ENCODE data around the gene ABCC9.

DNA sequence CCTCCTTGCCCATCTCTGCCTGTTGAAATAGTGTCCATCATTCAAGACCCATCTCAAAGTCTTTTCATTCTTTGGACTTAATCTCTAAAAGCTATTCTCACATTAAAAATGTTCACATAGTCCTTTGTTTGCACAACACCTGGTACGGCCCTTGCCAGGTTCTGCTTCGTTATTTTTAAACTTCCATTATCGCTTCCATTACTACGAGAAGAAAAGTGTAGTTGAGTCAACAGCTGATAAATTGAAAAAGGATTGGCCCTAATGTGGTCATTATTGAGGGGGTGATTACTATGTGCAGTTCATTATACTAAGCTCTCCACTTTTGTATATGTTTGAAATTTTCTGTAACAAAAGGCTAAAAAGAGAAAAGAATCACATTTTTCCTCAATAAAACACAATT lies 184.5 kb downstream of the ABCC9 start:
- TF ChIP-seq, protein P1, sequence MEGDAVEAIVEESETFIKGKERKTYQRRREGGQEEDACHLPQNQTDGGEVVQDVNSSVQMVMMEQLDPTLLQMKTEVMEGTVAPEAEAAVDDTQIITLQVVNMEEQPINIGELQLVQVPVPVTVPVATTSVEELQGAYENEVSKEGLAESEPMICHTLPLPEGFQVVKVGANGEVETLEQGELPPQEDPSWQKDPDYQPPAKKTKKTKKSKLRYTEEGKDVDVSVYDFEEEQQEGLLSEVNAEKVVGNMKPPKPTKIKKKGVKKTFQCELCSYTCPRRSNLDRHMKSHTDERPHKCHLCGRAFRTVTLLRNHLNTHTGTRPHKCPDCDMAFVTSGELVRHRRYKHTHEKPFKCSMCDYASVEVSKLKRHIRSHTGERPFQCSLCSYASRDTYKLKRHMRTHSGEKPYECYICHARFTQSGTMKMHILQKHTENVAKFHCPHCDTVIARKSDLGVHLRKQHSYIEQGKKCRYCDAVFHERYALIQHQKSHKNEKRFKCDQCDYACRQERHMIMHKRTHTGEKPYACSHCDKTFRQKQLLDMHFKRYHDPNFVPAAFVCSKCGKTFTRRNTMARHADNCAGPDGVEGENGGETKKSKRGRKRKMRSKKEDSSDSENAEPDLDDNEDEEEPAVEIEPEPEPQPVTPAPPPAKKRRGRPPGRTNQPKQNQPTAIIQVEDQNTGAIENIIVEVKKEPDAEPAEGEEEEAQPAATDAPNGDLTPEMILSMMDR (IDR thresholded peaks at IDR 0.05; ENCODE audit: low read depth, low read length): no peak
- TF ChIP-seq POLR2A (IDR thresholded peaks at IDR 0.05; ENCODE audit: extremely low read depth, insufficient read length): no peak

Measured in NB4 (cell line).